ENCODE data around the gene PCDHA12. TPM values are rescaled to one million over a fixed set of nuclear protein-coding genes. Genes with fewer than 3 reads are reported as not detected.
"Not testable (repeated sequence)": the region's sequence is repeated elsewhere in the genome, so short reads cannot be mapped to it uniquely, and the experiment has no call there.

The PCDHA12 gene, protein sequence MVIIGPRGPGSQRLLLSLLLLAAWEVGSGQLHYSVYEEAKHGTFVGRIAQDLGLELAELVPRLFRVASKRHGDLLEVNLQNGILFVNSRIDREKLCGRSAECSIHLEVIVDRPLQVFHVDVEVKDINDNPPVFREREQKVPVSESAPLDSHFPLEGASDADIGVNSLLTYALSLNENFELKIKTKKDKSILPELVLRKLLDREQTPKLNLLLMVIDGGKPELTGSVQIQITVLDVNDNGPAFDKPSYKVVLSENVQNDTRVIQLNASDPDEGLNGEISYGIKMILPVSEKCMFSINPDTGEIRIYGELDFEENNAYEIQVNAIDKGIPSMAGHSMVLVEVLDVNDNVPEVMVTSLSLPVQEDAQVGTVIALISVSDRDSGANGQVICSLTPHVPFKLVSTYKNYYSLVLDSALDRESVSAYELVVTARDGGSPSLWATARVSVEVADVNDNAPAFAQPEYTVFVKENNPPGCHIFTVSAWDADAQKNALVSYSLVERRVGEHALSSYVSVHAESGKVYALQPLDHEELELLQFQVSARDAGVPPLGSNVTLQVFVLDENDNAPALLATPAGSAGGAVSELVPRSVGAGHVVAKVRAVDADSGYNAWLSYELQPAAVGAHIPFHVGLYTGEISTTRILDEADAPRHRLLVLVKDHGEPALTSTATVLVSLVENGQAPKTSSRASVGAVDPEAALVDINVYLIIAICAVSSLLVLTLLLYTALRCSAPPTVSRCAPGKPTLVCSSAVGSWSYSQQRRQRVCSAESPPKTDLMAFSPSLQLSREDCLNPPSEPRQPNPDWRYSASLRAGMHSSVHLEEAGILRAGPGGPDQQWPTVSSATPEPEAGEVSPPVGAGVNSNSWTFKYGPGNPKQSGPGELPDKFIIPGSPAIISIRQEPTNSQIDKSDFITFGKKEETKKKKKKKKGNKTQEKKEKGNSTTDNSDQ
- under 1 TPM in 1 of 4 donors, not detected in 3; 0.05 TPM for total RNA-seq

DNA sequence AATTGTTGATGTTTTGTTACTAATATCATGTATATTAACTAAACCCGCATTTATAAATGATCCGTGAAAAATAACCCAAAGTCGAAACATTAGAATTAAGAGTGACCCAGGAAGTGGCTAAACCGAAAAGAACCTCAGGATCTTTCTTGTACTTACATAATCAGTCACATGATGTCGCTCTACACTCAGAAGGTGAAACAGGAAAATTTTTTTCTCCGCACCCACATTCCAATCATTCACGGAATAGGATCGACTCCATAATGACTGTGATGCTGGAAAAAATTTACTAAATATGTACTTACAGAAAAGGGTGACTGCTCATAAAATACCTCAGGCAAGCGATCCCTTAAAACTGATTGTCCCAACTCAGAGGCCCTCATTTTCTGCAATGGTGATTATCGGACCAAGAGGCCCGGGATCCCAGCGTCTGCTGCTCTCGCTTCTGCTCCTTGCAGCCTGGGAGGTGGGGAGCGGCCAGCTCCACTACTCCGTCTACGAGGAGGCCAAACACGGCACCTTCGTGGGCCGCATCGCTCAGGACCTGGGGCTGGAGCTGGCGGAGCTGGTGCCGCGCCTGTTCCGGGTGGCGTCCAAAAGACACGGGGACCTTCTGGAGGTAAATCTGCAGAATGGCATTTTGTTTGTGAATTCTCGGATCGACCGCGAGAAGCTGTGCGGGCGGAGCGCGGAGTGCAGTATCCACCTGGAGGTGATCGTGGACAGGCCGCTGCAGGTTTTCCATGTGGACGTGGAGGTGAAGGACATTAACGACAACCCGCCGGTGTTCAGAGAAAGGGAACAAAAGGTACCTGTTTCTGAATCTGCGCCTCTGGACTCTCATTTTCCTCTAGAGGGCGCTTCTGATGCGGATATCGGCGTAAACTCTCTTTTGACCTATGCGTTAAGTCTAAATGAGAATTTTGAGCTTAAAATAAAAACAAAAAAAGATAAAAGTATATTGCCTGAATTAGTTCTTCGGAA is at the start of gene PCDHA12:
Gene PCDHA12, plus strand, starts transcription at position 224 of the 981 bp plus-strand sequence. Its CDS starts 165 bp downstream, at position 389.
- intact Hi-C loops (cut with DNase I; ENCODE audit: low total_unique reads): no loop called here
- no peaks in the 10 kb centered on the region for H3K36me3 ChIP-seq
- no peak within 1 kb of the TSS for H3K27ac ChIP-seq
- in situ Hi-C loops (cut with MboI; ENCODE audit: low sequenced_read_pairs in 4 of 4): no loop called here
- no peak for DNase-seq
- no peak for ATAC-seq
- H3K9me3 ChIP-seq: peaks cover 0 to 6% (median 0%) of the 10 kb centered on the region in 3 donors
- H3K4me1 ChIP-seq: no peaks in the 10 kb centered on the region
- TF ChIP-seq POLR2A (IDR thresholded peaks at IDR 0.05): no peak
- TF ChIP-seq, protein P1, sequence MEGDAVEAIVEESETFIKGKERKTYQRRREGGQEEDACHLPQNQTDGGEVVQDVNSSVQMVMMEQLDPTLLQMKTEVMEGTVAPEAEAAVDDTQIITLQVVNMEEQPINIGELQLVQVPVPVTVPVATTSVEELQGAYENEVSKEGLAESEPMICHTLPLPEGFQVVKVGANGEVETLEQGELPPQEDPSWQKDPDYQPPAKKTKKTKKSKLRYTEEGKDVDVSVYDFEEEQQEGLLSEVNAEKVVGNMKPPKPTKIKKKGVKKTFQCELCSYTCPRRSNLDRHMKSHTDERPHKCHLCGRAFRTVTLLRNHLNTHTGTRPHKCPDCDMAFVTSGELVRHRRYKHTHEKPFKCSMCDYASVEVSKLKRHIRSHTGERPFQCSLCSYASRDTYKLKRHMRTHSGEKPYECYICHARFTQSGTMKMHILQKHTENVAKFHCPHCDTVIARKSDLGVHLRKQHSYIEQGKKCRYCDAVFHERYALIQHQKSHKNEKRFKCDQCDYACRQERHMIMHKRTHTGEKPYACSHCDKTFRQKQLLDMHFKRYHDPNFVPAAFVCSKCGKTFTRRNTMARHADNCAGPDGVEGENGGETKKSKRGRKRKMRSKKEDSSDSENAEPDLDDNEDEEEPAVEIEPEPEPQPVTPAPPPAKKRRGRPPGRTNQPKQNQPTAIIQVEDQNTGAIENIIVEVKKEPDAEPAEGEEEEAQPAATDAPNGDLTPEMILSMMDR (IDR thresholded peaks at IDR 0.05 in 4 of 5, conservative IDR thresholded peaks at IDR 0.05 in 1 of 5): no peak
- H3K27me3 ChIP-seq: peaks cover 0 to 23% (median 11%) of the 10 kb centered on the region in 3 donors
- no peak within 1 kb of the TSS for H3K4me3 ChIP-seq

DNA sequence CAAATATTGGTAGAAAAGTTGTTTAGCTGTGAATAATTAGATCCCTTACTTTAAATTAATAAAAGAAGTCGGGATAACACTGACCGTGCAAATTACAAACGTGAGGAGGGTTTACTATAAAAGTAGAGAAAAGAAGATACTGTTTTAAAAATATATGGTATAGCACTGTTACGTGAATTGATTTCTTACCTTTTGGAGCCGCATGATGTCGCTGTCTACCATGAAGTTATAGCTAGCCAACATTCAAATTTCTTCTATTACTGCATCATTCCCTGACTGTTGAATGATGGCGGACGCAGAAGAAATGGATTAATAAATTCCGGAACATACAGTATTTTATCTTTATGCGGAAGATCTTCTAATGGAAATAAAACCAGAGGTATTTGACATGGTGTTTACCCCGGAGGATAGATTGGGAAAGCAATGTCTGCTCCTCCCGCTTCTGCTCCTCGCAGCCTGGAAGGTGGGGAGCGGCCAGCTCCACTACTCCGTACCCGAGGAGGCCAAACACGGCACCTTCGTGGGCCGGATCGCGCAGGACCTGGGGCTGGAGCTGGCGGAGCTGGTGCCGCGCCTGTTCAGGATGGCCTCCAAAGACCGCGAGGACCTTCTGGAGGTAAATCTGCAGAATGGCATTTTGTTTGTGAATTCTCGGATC is 47.3 kb upstream of the PCDHA12 start, which contains the start of gene PCDHA6:
Gene PCDHA6, plus strand, starts transcription at position 257 of the 658 bp plus-strand sequence. Its CDS starts 132 bp downstream, at position 389.
- ATAC-seq: no peak
- DNase-seq: no peak
- peaks cover 0 to 21% (median 15%) of the 10 kb centered on the region in 3 donors for H3K27me3 ChIP-seq
- TF ChIP-seq POLR2A (IDR thresholded peaks at IDR 0.05): no peak
- TF ChIP-seq, protein P1 (IDR thresholded peaks at IDR 0.05 in 4 of 5, conservative IDR thresholded peaks at IDR 0.05 in 1 of 5): no peak
- no peak within 1 kb of the TSS for H3K4me3 ChIP-seq
- peaks cover 0 to 4% (median 0%) of the 10 kb centered on the region in 3 donors for H3K9me3 ChIP-seq
- intact Hi-C loops (cut with DNase I; ENCODE audit: low total_unique reads) (no loop called here), in situ Hi-C loops (cut with MboI; ENCODE audit: low sequenced_read_pairs in 4 of 4) (no loop called here)
- H3K36me3 ChIP-seq: no peaks in the 10 kb centered on the region
- H3K27ac ChIP-seq: no peak within 1 kb of the TSS
- no peaks in the 10 kb centered on the region for H3K4me1 ChIP-seq

DNA sequence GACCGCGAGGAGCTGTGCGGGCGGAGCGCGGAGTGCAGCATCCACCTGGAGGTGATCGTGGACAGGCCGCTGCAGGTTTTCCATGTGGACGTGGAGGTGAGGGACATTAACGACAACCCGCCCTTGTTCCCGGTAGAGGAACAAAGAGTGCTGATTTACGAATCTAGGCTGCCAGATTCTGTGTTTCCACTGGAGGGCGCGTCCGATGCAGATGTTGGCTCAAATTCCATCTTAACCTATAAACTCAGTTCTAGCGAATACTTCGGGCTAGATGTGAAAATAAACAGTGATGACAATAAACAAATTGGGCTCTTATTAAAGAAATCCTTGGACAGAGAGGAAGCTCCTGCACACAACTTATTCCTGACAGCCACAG is 46.8 kb upstream of the PCDHA12 start:
- no peak for ATAC-seq
- DNase-seq: no peak
- Histone ChIP-seq H3K9me3 (peaks cover 0 to 4% (median 0%) of the 10 kb centered on the region in 3 donors), H3K27ac (no peak overlapping the region), H3K36me3 (no peaks in the 10 kb centered on the region), H3K4me1 (no peaks in the 10 kb centered on the region), H3K27me3 (peaks cover 0 to 21% (median 15%) of the 10 kb centered on the region in 3 donors), H3K4me3 (no peak overlapping the region)
- in situ Hi-C loops (cut with MboI; ENCODE audit: low sequenced_read_pairs in 4 of 4) (no loop called here), intact Hi-C loops (cut with DNase I; ENCODE audit: low total_unique reads) (no loop called here)
- TF ChIP-seq, protein P1 (IDR thresholded peaks at IDR 0.05 in 4 of 5, conservative IDR thresholded peaks at IDR 0.05 in 1 of 5): no peak
- no peak for TF ChIP-seq POLR2A (IDR thresholded peaks at IDR 0.05)

DNA sequence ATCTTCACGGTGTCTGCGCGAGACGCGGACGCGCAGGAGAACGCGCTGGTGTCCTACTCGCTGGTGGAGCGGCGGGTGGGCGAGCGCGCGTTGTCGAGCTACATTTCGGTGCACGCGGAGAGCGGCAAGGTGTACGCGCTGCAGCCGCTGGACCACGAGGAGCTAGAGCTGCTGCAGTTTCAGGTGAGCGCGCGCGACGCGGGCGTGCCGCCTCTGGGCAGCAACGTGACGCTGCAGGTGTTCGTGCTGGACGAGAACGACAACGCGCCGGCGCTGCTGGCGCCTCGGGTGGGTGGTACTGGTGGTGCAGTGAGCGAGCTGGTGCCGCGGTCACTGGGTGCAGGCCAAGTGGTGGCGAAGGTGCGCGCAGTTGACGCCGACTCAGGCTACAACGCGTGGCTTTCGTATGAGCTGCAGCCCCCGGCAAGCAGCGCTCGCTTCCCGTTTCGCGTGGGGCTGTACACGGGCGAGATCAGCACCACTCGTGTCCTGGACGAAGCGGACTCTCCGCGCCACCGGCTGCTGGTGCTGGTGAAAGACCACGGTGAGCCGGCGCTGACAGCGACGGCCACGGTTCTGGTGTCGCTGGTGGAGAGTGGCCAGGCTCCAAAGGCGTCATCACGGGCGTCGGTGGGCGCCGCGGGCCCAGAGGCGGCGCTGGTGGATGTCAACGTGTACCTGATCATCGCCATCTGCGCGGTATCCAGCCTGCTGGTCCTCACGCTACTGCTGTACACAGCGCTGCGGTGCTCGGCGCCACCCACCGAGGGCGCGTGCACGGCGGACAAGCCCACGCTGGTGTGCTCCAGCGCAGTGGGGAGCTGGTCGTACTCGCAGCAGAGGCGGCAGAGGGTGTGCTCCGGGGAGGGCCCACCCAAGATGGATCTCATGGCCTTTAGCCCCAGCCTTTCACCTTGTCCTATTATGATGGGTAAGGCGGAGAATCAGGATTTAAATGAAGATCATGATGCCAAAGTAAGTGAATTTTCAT is 45.3 kb upstream of the PCDHA12 start:
- H3K9me3 ChIP-seq; intact Hi-C loops (cut with DNase I; ENCODE audit: low total_unique reads); in situ Hi-C loops (cut with MboI; ENCODE audit: low sequenced_read_pairs in 4 of 4); H3K4me3 ChIP-seq; H3K27ac ChIP-seq; H3K36me3 ChIP-seq; ATAC-seq; H3K4me1 ChIP-seq; DNase-seq: not testable (repeated sequence)
- peaks cover 0 to 21% (median 15%) of the 10 kb centered on the region in 3 donors for H3K27me3 ChIP-seq
